ENCODE measurements around the gene BCAS1.

GRCh38 chr20:54011346-54011745 is 59.0 kb downstream of the BCAS1 start:
- TF ChIP-seq, protein P1, sequence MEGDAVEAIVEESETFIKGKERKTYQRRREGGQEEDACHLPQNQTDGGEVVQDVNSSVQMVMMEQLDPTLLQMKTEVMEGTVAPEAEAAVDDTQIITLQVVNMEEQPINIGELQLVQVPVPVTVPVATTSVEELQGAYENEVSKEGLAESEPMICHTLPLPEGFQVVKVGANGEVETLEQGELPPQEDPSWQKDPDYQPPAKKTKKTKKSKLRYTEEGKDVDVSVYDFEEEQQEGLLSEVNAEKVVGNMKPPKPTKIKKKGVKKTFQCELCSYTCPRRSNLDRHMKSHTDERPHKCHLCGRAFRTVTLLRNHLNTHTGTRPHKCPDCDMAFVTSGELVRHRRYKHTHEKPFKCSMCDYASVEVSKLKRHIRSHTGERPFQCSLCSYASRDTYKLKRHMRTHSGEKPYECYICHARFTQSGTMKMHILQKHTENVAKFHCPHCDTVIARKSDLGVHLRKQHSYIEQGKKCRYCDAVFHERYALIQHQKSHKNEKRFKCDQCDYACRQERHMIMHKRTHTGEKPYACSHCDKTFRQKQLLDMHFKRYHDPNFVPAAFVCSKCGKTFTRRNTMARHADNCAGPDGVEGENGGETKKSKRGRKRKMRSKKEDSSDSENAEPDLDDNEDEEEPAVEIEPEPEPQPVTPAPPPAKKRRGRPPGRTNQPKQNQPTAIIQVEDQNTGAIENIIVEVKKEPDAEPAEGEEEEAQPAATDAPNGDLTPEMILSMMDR (IDR thresholded peaks at IDR 0.05) = no peak
- no peak for TF ChIP-seq POLR2A (IDR thresholded peaks at IDR 0.05)

Measured in body of pancreas (tissue), 4 donors.